GM19467 (cell line): ENCODE results near the gene FAM89A.
A peak's percentile ranks its signal among the peaks of the same experiment; 100 is the strongest.

Experiments
- ATAC-seq: cut with Tn5 transposase; IDR thresholded peaks from one replicate; pipeline ENCODE4 v1.9.1; 2021; ENCODE audit warnings: mild to moderate bottlenecking, moderate library complexity; ENCODE audit not compliant: unreplicated experiment

The FAM89A gene

DNA sequence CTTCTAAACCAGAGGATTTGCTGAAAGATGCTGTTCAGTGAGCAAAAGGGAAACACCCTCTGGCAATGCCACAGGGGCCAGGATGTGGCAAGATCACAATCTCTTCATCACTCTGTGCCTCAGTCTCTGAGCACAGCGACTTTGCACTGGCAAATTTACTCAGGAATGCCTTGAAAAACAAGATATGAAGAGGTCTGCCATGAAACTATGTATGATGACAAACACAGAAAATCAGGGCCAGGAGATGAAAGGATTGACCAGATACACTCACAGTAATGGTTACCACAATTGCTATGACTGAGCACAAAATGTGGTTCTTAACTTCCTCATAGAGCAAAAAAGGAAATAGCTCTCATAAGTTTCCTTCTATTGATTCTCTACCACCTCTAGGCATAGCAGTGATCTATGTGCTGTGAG is 67.2 kb downstream of the FAM89A start:
- peak; percentile 53 for ATAC-seq

DNA sequence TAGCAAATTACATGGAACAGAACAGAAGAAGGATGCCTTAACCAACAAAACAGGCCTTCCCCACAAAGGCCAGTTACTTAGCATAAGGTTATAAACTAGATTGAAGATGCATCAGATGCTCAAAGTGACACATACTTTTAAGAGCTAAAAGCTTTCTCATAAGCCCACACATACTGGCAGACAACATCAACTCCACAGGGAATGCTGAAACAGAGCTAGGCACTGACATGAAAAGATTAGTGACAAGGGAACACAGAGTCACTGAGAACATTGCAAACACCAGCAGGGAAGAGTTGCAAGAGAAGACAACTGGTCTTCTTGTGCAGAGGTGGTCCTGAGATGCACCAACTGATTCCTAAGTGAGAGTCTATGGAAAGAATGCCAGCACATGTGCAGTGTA is 68.3 kb downstream of the FAM89A start:
- ATAC-seq: no peak

DNA sequence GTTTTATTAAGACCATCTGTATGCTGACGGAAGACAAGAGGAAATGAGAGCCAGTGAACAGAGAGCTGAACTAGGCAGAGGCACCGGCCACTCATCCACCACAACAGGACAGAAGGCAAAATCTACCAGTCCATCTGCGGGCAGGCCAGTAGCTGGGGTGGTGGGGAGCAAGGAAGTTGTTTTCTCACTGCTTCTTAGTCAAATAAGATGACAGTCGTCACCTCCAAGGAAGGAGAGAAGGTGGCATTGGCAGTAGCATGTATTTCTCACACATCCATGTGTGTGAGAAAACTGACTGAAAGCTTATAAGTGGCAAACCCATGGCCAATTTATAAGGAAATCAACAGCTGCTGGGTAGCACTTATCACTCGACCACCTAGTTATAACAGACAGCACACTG is 69.6 kb downstream of the FAM89A start:
- ATAC-seq: no peak
